GM23338 (cell line): ENCODE data around the gene CDYL2. TPM values are rescaled to one million over a fixed set of nuclear protein-coding genes. Genes with fewer than 3 reads are reported as not detected.

ENCODE experiments used
- ATAC-seq: fragments of 200-7000 bp; cut with Tn5 transposase; 3 replicates; pipeline ENCODE4 v1.9.1; 2020
- DNase-seq: peaks from one replicate; pipeline ENCODE4 v3.0.0-alpha.2; 2015; ENCODE audit warnings: low spot score
- H2AFZ ChIP-seq: fragments of 200-600 bp; sonication (generic); 2 replicates; pipeline ENCODE4 v1.8.0; 2016; ENCODE audit warnings: antibody characterized with exemption, mild to moderate bottlenecking, moderate library complexity
- H3F3A ChIP-seq: fragments of 200-600 bp; sonication (generic); replicated peaks from 2 replicates; pipeline ENCODE4 v1.8.0; 2017; ENCODE audit warnings: antibody characterized with exemption, mixed run types, low read depth
- H3K27ac ChIP-seq: fragments of 200-600 bp; sonication (generic); 2 replicates; pipeline ENCODE4 v1.6.1; 2016; ENCODE audit warnings: low read depth
- H3K27me3 ChIP-seq: fragments of 200-600 bp; sonication (generic); 2 replicates; pipeline ENCODE4 v1.8.0; 2016; ENCODE audit warnings: mild to moderate bottlenecking, mixed run types, moderate library complexity; ENCODE audit not compliant: insufficient read depth
- H3K36me3 ChIP-seq: fragments of 200-600 bp; sonication (generic); 2 replicates; pipeline ENCODE4 v1.8.0; 2016; ENCODE audit warnings: mild to moderate bottlenecking; ENCODE audit not compliant: insufficient read depth
- H3K4me1 ChIP-seq: fragments of 200-600 bp; sonication (generic); 2 replicates; pipeline ENCODE4 v1.8.0; 2016; ENCODE audit warnings: mild to moderate bottlenecking, moderate library complexity; ENCODE audit not compliant: insufficient read depth
- H3K4me2 ChIP-seq: fragments of 200-600 bp; sonication (generic); 2 replicates; pipeline ENCODE4 v1.7.1; 2017; ENCODE audit warnings: mixed run types
- H3K4me3 ChIP-seq: fragments of 200-600 bp; sonication (generic); 2 replicates; pipeline ENCODE4 v1.6.1; 2016; ENCODE audit warnings: mixed run types
- H3K79me2 ChIP-seq: fragments of 200-600 bp; sonication (generic); replicated peaks from 2 replicates; pipeline ENCODE4 v1.8.0; 2017; ENCODE audit warnings: mild to moderate bottlenecking; ENCODE audit not compliant: insufficient read depth
- H3K9me2 ChIP-seq: fragments of 200-600 bp; sonication (generic); 2 replicates; pipeline ENCODE4 v1.8.0; 2017; ENCODE audit not compliant: insufficient read depth
- H4K20me1 ChIP-seq: fragments of 200-600 bp; sonication (generic); replicated peaks from 2 replicates; pipeline ENCODE4 v1.8.0; 2017; ENCODE audit warnings: mild to moderate bottlenecking; ENCODE audit not compliant: insufficient read depth
- H3K27ac Mint-ChIP-seq: 2 replicates; pipeline ENCODE4 v1.8.0; 2020; ENCODE audit warnings: inconsistent platforms, mild to moderate bottlenecking, moderate library complexity, mixed read lengths
- H3K27me3 Mint-ChIP-seq: 3 replicates; pipeline ENCODE4 v1.8.0; 2022; ENCODE audit warnings: low read depth, mild to moderate bottlenecking, moderate library complexity, mixed read lengths, inconsistent platforms; ENCODE audit not compliant: insufficient read depth, poor library complexity
- H3K36me3 Mint-ChIP-seq: 3 replicates; pipeline ENCODE4 v1.8.0; 2021; ENCODE audit warnings: low read depth, mild to moderate bottlenecking, inconsistent platforms, moderate library complexity, mixed read lengths
- H3K4me1 Mint-ChIP-seq: 3 replicates; pipeline ENCODE4 v1.8.0; 2020; ENCODE audit warnings: mild to moderate bottlenecking, inconsistent platforms, mixed read lengths
- H3K4me3 Mint-ChIP-seq: 3 replicates; pipeline ENCODE4 v1.8.0; 2021; ENCODE audit warnings: moderate library complexity, mild to moderate bottlenecking, inconsistent platforms, mixed read lengths
- H3K9me3 Mint-ChIP-seq: 3 replicates; pipeline ENCODE4 v1.8.0; 2020; ENCODE audit warnings: moderate library complexity, mild to moderate bottlenecking, inconsistent platforms, mixed read lengths
- CREB1 ChIP-seq: fragments of 250-450 bp; sonication (Bioruptor Pico); IDR thresholded peaks from 2 replicates; pipeline ENCODE4 v1.5.0; 2020; ENCODE audit warnings: low read depth, mild to moderate bottlenecking, moderate library complexity
- POLR2AphosphoS5 ChIP-seq: IDR thresholded peaks from 2 replicates; pipeline ENCODE4 v1.6.1; 2016; ENCODE audit warnings: antibody characterized with exemption, low read depth
- polyA plus RNA-seq: library from polyadenylated mRNA; unstranded; fragments of >200 nt; fragmentation: Nextera tagmentation; extraction: Ambion mirVana; gene quantifications from 2 replicates; pipeline ENCODE4 v1.2.1, GENCODE V29; 2016
- total RNA-seq: library from RNA; depleted of rRNA; stranded (reverse); fragments of >200 nt; shearing (Covaris generic); gene quantifications from 2 replicates; pipeline ENCODE4 v1.2.3, GENCODE V29; 2014
- TF ChIP-seq, protein P1 (sequence below), 2 experiments: fragments of 200-600 bp in 1 of 2; sonication (generic) in 1 of 2; conservative IDR thresholded peaks; 2 replicates each; pipeline versions ENCODE4 v1.5.1 to v1.6.1; 2016 to 2017; ENCODE audit warnings: antibody characterized with exemption in 2 of 2, low read depth in 2 of 2, mild to moderate bottlenecking in 2 of 2, moderate library complexity in 1 of 2
- TF ChIP-seq, protein P2 (sequence below): IDR thresholded peaks from one replicate; pipeline ENCODE4 v1.6.1; 2018; ENCODE audit warnings: antibody characterized with exemption; ENCODE audit not compliant: unreplicated experiment

Gene CDYL2
- total and polyA plus RNA-seq, 2 experiments from 2014 or later, result 0.82 to 4.3 TPM

DNA sequence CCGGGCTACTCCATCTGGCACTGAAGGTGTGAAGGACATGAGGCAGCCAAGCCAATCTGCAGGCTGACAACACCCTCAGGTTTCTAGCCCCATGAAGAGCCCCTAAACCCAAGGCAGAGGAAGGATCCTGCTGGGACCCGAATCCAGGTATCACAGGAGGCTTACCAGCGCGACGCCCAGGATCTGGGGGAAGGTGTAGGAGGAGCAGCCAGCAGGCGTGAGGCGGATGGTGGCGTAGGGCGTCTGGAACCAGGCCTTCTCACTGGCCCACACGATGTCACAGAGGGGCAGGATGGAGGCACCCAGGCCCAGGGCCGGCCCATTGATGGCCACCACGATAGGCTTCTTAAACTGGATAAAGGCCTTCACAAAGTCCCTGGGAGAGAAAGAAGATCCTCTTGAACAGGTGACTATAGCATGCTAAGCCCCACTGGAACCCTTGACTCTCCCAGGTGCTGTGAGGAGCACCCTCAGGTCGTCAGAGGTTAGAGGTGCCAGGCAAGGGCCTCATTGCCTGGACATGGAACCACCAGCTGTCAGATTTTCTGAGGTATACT, 191.9 kb downstream of the CDYL2 start:
- Mint-ChIP-seq H3K27ac (no peak overlapping the region), H3K9me3 (peaks cover 20% of the 10 kb centered on the region), H3K27me3 (peaks cover 10% of the 10 kb centered on the region), H3K4me1 (peaks cover 8% of the 10 kb centered on the region), H3K36me3 (peaks cover 7% of the 10 kb centered on the region; the same call in 1 of the 3 replicates), H3K4me3 (no peak overlapping the region)
- DNase-seq (no peak), ATAC-seq (no peak)
- Histone ChIP-seq H4K20me1 (no peaks in the 10 kb centered on the region), H3K27ac (no peak overlapping the region), H3K79me2 (no peaks in the 10 kb centered on the region), H2AFZ (no peak overlapping the region), H3F3A (no peaks in the 10 kb centered on the region), H3K36me3 (no peaks in the 10 kb centered on the region), H3K27me3 (no peaks in the 10 kb centered on the region), H3K4me3 (no peak overlapping the region), H3K9me2 (no peaks in the 10 kb centered on the region), H3K4me2 (no peak overlapping the region), H3K4me1 (no peaks in the 10 kb centered on the region)
- TF ChIP-seq, protein P1, sequence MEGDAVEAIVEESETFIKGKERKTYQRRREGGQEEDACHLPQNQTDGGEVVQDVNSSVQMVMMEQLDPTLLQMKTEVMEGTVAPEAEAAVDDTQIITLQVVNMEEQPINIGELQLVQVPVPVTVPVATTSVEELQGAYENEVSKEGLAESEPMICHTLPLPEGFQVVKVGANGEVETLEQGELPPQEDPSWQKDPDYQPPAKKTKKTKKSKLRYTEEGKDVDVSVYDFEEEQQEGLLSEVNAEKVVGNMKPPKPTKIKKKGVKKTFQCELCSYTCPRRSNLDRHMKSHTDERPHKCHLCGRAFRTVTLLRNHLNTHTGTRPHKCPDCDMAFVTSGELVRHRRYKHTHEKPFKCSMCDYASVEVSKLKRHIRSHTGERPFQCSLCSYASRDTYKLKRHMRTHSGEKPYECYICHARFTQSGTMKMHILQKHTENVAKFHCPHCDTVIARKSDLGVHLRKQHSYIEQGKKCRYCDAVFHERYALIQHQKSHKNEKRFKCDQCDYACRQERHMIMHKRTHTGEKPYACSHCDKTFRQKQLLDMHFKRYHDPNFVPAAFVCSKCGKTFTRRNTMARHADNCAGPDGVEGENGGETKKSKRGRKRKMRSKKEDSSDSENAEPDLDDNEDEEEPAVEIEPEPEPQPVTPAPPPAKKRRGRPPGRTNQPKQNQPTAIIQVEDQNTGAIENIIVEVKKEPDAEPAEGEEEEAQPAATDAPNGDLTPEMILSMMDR (conservative IDR thresholded peaks at IDR 0.05; ENCODE audit: low read depth in 2 of 2), result no peak
- TF ChIP-seq POLR2AphosphoS5 (no peak), CREB1 (CRISPR knock-in tag) (no peak)

DNA sequence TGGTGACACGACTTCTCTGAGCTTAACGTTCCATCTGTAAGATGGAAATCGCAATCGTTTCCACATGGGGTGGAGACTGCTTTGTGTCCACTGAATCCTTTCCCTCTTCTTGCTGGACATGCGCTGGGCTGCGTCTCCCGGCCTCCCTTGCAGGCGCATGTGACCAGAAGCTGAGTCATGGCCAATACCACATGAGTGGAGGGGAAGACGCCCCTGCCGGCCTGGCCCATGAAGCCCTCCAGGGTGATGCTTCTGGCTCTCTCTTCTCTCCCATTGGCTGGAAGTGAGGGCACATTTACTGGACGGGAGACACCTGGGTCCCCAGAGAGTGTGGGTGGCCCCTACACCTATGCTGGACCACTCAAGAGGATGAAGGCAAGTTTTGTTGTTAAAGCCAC, 192.5 kb downstream of the CDYL2 start:
- peaks cover 18% of the 10 kb centered on the region for H3K9me3 Mint-ChIP-seq
- Histone ChIP-seq H3K27me3 (no peaks in the 10 kb centered on the region), H3K4me2 (no peak overlapping the region), H3K36me3 (no peaks in the 10 kb centered on the region), H2AFZ (no peak overlapping the region), H3K4me3 (no peak overlapping the region), H3K27ac (no peak overlapping the region), H3K79me2 (no peaks in the 10 kb centered on the region), H3K9me2 (no peaks in the 10 kb centered on the region), H3K4me1 (no peaks in the 10 kb centered on the region), H3F3A (no peaks in the 10 kb centered on the region), H4K20me1 (no peaks in the 10 kb centered on the region)
- H3K4me1 Mint-ChIP-seq, result peaks cover 8% of the 10 kb centered on the region
- ATAC-seq (no peak), DNase-seq (no peak)
- H3K4me3 Mint-ChIP-seq, result no peak overlapping the region
- no peak overlapping the region for H3K27ac Mint-ChIP-seq
- peaks cover 7% of the 10 kb centered on the region; the same call in 1 of the 3 replicates for H3K36me3 Mint-ChIP-seq
- H3K27me3 Mint-ChIP-seq, result peaks cover 10% of the 10 kb centered on the region
- TF ChIP-seq, protein P2, sequence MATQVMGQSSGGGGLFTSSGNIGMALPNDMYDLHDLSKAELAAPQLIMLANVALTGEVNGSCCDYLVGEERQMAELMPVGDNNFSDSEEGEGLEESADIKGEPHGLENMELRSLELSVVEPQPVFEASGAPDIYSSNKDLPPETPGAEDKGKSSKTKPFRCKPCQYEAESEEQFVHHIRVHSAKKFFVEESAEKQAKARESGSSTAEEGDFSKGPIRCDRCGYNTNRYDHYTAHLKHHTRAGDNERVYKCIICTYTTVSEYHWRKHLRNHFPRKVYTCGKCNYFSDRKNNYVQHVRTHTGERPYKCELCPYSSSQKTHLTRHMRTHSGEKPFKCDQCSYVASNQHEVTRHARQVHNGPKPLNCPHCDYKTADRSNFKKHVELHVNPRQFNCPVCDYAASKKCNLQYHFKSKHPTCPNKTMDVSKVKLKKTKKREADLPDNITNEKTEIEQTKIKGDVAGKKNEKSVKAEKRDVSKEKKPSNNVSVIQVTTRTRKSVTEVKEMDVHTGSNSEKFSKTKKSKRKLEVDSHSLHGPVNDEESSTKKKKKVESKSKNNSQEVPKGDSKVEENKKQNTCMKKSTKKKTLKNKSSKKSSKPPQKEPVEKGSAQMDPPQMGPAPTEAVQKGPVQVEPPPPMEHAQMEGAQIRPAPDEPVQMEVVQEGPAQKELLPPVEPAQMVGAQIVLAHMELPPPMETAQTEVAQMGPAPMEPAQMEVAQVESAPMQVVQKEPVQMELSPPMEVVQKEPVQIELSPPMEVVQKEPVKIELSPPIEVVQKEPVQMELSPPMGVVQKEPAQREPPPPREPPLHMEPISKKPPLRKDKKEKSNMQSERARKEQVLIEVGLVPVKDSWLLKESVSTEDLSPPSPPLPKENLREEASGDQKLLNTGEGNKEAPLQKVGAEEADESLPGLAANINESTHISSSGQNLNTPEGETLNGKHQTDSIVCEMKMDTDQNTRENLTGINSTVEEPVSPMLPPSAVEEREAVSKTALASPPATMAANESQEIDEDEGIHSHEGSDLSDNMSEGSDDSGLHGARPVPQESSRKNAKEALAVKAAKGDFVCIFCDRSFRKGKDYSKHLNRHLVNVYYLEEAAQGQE, result no peak
